GM12874 (cell line): ENCODE results near the gene RAB4B.

ENCODE experiments used
- CTCF ChIP-seq: IDR thresholded peaks from 2 replicates; pipeline ENCODE4 v1.5.1; 2011; ENCODE audit warnings: low read depth, mild to moderate bottlenecking, control low read depth, low read length, moderate library complexity; ENCODE audit not compliant: insufficient read depth

The RAB4B gene

GRCh38 chr19:40804783-40805242 lies 26.8 kb downstream of the RAB4B start:
- no peak for TF ChIP-seq CTCF

- TF ChIP-seq CTCF = no peak
Measured at GRCh38 chr19:40805258-40805868, 27.3 kb downstream of the RAB4B start.

GRCh38 chr19:40806423-40807146 lies 28.5 kb downstream of the RAB4B start:
- TF ChIP-seq CTCF = peak; percentile 87

- peak; percentile 27; the same call in 1 of the 2 replicates for TF ChIP-seq CTCF
Measured at GRCh38 chr19:40807147-40808020, 29.3 kb downstream of the RAB4B start.

- no peak for TF ChIP-seq CTCF
Measured at GRCh38 chr19:40808021-40808325, 29.9 kb downstream of the RAB4B start.

GRCh38 chr19:40808497-40808896 lies 30.4 kb downstream of the RAB4B start:
- no peak for TF ChIP-seq CTCF

GRCh38 chr19:40809358-40810086 lies 31.5 kb downstream of the RAB4B start:
- no peak for TF ChIP-seq CTCF
